ENCODE results near the gene UST.

Gene UST

GRCh38 chr6:149031859-149032598 lies 285.2 kb downstream of the UST start:
- H3K4me2 ChIP-seq (ENCODE audit: low read length) = no peak overlapping the region
- H3K27me3 ChIP-seq (ENCODE audit: control insufficient read depth, low read length) = peaks cover 14% of the 10 kb centered on the region
- H3F3A ChIP-seq (ENCODE audit: control insufficient read depth, insufficient read depth) = no peaks in the 10 kb centered on the region
- H3K9me3 ChIP-seq (ENCODE audit: control insufficient read depth, insufficient read depth, low read length) = no peaks in the 10 kb centered on the region
- H3K79me2 ChIP-seq (ENCODE audit: control insufficient read depth, low read length) = no peaks in the 10 kb centered on the region
- no peak for TF ChIP-seq EZH2phosphoT487 (IDR thresholded peaks at IDR 0.05; ENCODE audit: borderline replicate concordance, low read length)
- no peak for TF ChIP-seq CTCF (IDR thresholded peaks at IDR 0.05; ENCODE audit: low read depth, low read length, poor library complexity, severe bottlenecking)
- H3K27ac ChIP-seq (ENCODE audit: low read depth, low read length) = no peak overlapping the region
- peaks cover 8% of the 10 kb centered on the region for H3K4me1 ChIP-seq (ENCODE audit: control insufficient read depth, low read length)
- no peaks in the 10 kb centered on the region for H3K9me2 ChIP-seq (replicated peaks; ENCODE audit: control insufficient read depth, low read length)
- H3K4me3 ChIP-seq (ENCODE audit: low read length) = no peak overlapping the region
- H3K36me3 ChIP-seq (ENCODE audit: control insufficient read depth, low read length) = no peaks in the 10 kb centered on the region
- H4K20me1 ChIP-seq (ENCODE audit: control insufficient read depth, insufficient read depth, low read depth, low read length) = no peaks in the 10 kb centered on the region

- Histone ChIP-seq H3F3A (ENCODE audit: control insufficient read depth, insufficient read depth) (no peaks in the 10 kb centered on the region), H3K4me2 (ENCODE audit: low read length) (no peak overlapping the region), H3K9me2 (replicated peaks; ENCODE audit: control insufficient read depth, low read length) (no peaks in the 10 kb centered on the region), H3K79me2 (ENCODE audit: control insufficient read depth, low read length) (no peaks in the 10 kb centered on the region), H3K27ac (ENCODE audit: low read depth, low read length) (no peak overlapping the region), H3K9me3 (ENCODE audit: control insufficient read depth, insufficient read depth, low read length) (no peaks in the 10 kb centered on the region), H3K4me3 (ENCODE audit: low read length) (no peak overlapping the region), H3K4me1 (ENCODE audit: control insufficient read depth, low read length) (peaks cover 8% of the 10 kb centered on the region), H3K27me3 (ENCODE audit: control insufficient read depth, low read length) (peaks cover 14% of the 10 kb centered on the region), H4K20me1 (ENCODE audit: control insufficient read depth, insufficient read depth, low read depth, low read length) (no peaks in the 10 kb centered on the region), H3K36me3 (ENCODE audit: control insufficient read depth, low read length) (no peaks in the 10 kb centered on the region)
- no peak for TF ChIP-seq EZH2phosphoT487 (IDR thresholded peaks at IDR 0.05; ENCODE audit: borderline replicate concordance, low read length)
- TF ChIP-seq CTCF (IDR thresholded peaks at IDR 0.05; ENCODE audit: low read depth, low read length, poor library complexity, severe bottlenecking) = no peak
Measured at GRCh38 chr6:149032599-149033405, 286.0 kb downstream of the UST start.

GRCh38 chr6:149033454-149033853 lies 286.6 kb downstream of the UST start:
- H3K9me2 ChIP-seq (replicated peaks; ENCODE audit: control insufficient read depth, low read length) = no peaks in the 10 kb centered on the region
- H3K4me3 ChIP-seq (ENCODE audit: low read length) = no peak overlapping the region
- no peaks in the 10 kb centered on the region for H3K9me3 ChIP-seq (ENCODE audit: control insufficient read depth, insufficient read depth, low read length)
- H3K4me1 ChIP-seq (ENCODE audit: control insufficient read depth, low read length) = peaks cover 8% of the 10 kb centered on the region
- no peak overlapping the region for H3K4me2 ChIP-seq (ENCODE audit: low read length)
- peaks cover 18% of the 10 kb centered on the region for H3K27me3 ChIP-seq (ENCODE audit: control insufficient read depth, low read length)
- H3K36me3 ChIP-seq (ENCODE audit: control insufficient read depth, low read length) = no peaks in the 10 kb centered on the region
- no peak overlapping the region for H3K27ac ChIP-seq (ENCODE audit: low read depth, low read length)
- no peaks in the 10 kb centered on the region for H4K20me1 ChIP-seq (ENCODE audit: control insufficient read depth, insufficient read depth, low read depth, low read length)
- H3K79me2 ChIP-seq (ENCODE audit: control insufficient read depth, low read length) = no peaks in the 10 kb centered on the region
- H3F3A ChIP-seq (ENCODE audit: control insufficient read depth, insufficient read depth) = no peaks in the 10 kb centered on the region
- TF ChIP-seq EZH2phosphoT487 (IDR thresholded peaks at IDR 0.05; ENCODE audit: borderline replicate concordance, low read length) (no peak), CTCF (IDR thresholded peaks at IDR 0.05; ENCODE audit: low read depth, low read length, poor library complexity, severe bottlenecking) (no peak)
